ENCODE measurements around the gene LCN12.
A peak's percentile ranks its signal among the peaks of the same experiment; 100 is the strongest.

LCN12 gene

DNA sequence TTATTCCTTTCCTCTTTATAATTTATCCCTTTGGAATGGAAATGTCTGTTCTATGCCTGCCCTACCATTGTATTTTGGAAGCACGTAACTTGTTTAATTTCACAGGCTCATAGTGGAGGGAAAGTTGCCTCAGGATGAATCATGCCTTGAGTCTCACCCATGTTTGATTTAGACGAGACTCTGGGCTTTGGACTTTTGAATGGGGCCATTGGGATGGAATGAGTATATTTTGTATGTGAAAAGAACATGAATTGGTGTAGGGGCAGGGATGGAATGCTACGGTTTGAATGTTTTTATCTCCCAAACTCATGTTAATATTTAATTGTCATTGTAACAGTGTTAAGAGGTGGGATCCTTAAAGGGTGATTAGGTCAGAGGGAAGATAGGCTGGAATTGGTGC lies 17.8 kb upstream of the LCN12 start:
- no peak overlapping the region for H3K4me3 ChIP-seq (replicated peaks; ENCODE audit: insufficient read depth, low read length)
- no peak overlapping the region for H3K27ac ChIP-seq (replicated peaks)
- no peaks in the 10 kb centered on the region for H3K27me3 ChIP-seq (ENCODE audit: insufficient read depth, poor library complexity, severe bottlenecking)
- no peak for DNase-seq (ENCODE audit: low read depth in 1 of 2, low spot score in 1 of 2)
- no peak for TF ChIP-seq GABPA (IDR thresholded peaks at IDR 0.05; ENCODE audit: low read depth)
- no peak for TF ChIP-seq REST (IDR thresholded peaks at IDR 0.05; ENCODE audit: insufficient replicate concordance, low read depth)

DNA sequence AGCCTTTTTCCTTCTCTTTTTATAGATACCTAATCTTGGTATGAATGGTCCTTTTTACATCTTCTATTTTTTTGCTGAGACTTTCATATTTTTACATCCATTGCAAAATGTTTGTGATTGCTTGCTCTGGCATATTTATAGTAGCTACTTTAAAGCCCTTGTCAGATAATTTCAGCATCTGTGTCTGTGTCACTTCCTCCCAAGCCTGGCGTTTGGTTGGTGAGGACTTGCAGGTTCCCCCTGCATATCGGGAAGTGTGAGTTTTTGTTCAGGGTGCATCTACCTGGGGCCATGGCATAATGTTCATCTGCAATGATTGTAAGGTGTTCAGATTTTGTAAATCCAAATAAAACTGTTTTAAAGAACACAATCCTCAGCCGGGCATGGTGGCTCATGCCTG lies 16.4 kb upstream of the LCN12 start:
- no peak overlapping the region for H3K4me3 ChIP-seq (replicated peaks; ENCODE audit: insufficient read depth, low read length)
- H3K27me3 ChIP-seq (ENCODE audit: insufficient read depth, poor library complexity, severe bottlenecking): no peaks in the 10 kb centered on the region
- peak in 1 of 2 experiments; percentile 27 for DNase-seq (ENCODE audit: low read depth in 1 of 2, low spot score in 1 of 2)
- TF ChIP-seq REST (IDR thresholded peaks at IDR 0.05; ENCODE audit: insufficient replicate concordance, low read depth): no peak
- TF ChIP-seq GABPA (IDR thresholded peaks at IDR 0.05; ENCODE audit: low read depth): no peak
- TF ChIP-seq, protein P1, sequence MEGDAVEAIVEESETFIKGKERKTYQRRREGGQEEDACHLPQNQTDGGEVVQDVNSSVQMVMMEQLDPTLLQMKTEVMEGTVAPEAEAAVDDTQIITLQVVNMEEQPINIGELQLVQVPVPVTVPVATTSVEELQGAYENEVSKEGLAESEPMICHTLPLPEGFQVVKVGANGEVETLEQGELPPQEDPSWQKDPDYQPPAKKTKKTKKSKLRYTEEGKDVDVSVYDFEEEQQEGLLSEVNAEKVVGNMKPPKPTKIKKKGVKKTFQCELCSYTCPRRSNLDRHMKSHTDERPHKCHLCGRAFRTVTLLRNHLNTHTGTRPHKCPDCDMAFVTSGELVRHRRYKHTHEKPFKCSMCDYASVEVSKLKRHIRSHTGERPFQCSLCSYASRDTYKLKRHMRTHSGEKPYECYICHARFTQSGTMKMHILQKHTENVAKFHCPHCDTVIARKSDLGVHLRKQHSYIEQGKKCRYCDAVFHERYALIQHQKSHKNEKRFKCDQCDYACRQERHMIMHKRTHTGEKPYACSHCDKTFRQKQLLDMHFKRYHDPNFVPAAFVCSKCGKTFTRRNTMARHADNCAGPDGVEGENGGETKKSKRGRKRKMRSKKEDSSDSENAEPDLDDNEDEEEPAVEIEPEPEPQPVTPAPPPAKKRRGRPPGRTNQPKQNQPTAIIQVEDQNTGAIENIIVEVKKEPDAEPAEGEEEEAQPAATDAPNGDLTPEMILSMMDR (IDR thresholded peaks at IDR 0.05; ENCODE audit: insufficient read depth, low read length): no peak
- peak; percentile 35; the same call in 1 of the 2 replicates for TF ChIP-seq SPI1 (IDR thresholded peaks at IDR 0.05; ENCODE audit: borderline replicate concordance, low read depth)
- H3K27ac ChIP-seq (replicated peaks): no peak overlapping the region

DNA sequence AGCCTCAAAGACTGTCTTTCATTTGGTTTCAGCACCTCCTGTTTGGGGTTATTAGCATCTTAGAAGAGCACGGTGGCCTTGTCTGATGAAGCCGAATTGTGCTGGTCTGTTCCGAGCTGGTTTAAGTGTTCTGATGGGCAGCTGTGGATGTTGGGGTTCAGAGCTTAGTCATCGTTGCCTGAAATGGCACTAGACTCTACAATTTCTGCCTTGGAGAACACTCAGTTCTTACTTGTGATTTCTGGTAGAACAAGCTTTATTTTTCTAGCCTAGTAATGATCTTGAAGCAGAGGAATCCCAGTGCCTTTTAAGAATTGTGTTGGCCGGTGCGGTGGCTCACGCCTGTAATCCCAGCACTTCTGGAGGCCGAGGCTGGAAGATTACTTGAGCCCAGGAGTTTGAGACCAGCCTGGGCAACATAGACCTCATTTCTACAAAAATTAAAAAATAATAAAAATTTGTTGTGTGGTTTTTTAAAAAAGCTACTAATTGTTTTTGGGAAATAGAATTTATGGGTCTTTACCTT lies 15.4 kb upstream of the LCN12 start:
- no peak overlapping the region for H3K27ac ChIP-seq (replicated peaks)
- H3K27me3 ChIP-seq (ENCODE audit: insufficient read depth, poor library complexity, severe bottlenecking): no peaks in the 10 kb centered on the region
- no peak for DNase-seq (ENCODE audit: low read depth in 1 of 2, low spot score in 1 of 2)
- H3K4me3 ChIP-seq (replicated peaks; ENCODE audit: insufficient read depth, low read length): no peak overlapping the region
- TF ChIP-seq REST (IDR thresholded peaks at IDR 0.05; ENCODE audit: insufficient replicate concordance, low read depth) (no peak), SPI1 (IDR thresholded peaks at IDR 0.05; ENCODE audit: borderline replicate concordance, low read depth) (no peak), POLR2AphosphoS5 (IDR thresholded peaks at IDR 0.05; ENCODE audit: low read depth) (no peak), GABPA (IDR thresholded peaks at IDR 0.05; ENCODE audit: low read depth) (no peak)
- TF ChIP-seq, protein P1 (IDR thresholded peaks at IDR 0.05; ENCODE audit: insufficient read depth, low read length): no peak

All from HL-60 (cell line).